Measurements from ENCODE around the gene SPATS1. TPM values are rescaled to one million over a fixed set of nuclear protein-coding genes. Genes with fewer than 3 reads are reported as not detected.

SPATS1 gene
- polyA plus RNA-seq, 2 of the 4 experiments (the other 2 are of a cell fraction): not detected

GRCh38 chr6:44338228-44339122 lies 4.0 kb upstream of the SPATS1 start:
- H3K4me3 ChIP-seq: no peak overlapping the region
- no peak for FAIRE-seq
- no peak overlapping the region for H3K4me2 ChIP-seq
- CTCF ChIA-PET: interaction anchor here (0.6 to 7.2 kb wide), 40 partner anchors 9 to 250 kb away, joined by 3 to 181 read pairs (median 4); partner anchors contain the start of genes AARS2, NFKBIE and TMEM151B
- WGBS (ENCODE audit: missing lambda C conversion rate): 1% methylated on average over 11 of the region's 11 CpGs
- no peak overlapping the region for H3K27ac ChIP-seq
- peak; percentile 89 to 92 for ATAC-seq
- TF ChIP-seq NPAS2 (CRISPR knock-in tag; IDR thresholded peaks at IDR 0.05; ENCODE audit: borderline replicate concordance): no peak
- peak; percentile 70 for TF ChIP-seq SMC3 (IDR thresholded peaks at IDR 0.05)
- peak; percentile 74 for TF ChIP-seq CTCF (IDR thresholded peaks at IDR 0.05)
- peak; percentile 93 for TF ChIP-seq ESRRA (IDR thresholded peaks at IDR 0.05; ENCODE audit: borderline replicate concordance, low read length)
- TF ChIP-seq TP53 (CRISPR knock-in tag; IDR thresholded peaks at IDR 0.05): no peak
- TF ChIP-seq RAD21 (conservative IDR thresholded peaks at IDR 0.05 in 1 of 2, IDR thresholded peaks at IDR 0.05 in 1 of 2): peak; percentile 79 to 87
- no peak for TF ChIP-seq PBX3 (IDR thresholded peaks at IDR 0.05)
- H3K4me1 ChIP-seq: no peaks in the 10 kb centered on the region
- DNase-seq (ENCODE audit: low read depth in 1 of 2, low spot score in 1 of 2): peak; percentile 33 to 60
- POLR2A ChIA-PET: no interaction called here
- H3K9me3 ChIP-seq: no peaks in the 10 kb centered on the region

GRCh38 chr6:44339301-44339700 lies 3.1 kb upstream of the SPATS1 start:
- POLR2A ChIA-PET: no interaction called here
- ATAC-seq: no peak
- WGBS (ENCODE audit: missing lambda C conversion rate): 64% methylated on average over 5 of the region's 5 CpGs

More at GRCh38 chr6:44339301-44339700, 3.1 kb upstream of the SPATS1 start:
- H3K4me1 ChIP-seq: no peaks in the 10 kb centered on the region
- no peak overlapping the region for H3K4me3 ChIP-seq
- TF ChIP-seq ATOH8 (CRISPR knock-in tag; IDR thresholded peaks at IDR 0.05; ENCODE audit: low read depth) (no peak), PBX3 (IDR thresholded peaks at IDR 0.05) (no peak), EHMT2 (IDR thresholded peaks at IDR 0.05; ENCODE audit: low read depth) (no peak), CHD4 (IDR thresholded peaks at IDR 0.05; ENCODE audit: borderline replicate concordance) (no peak)
- H3K27ac ChIP-seq: no peak overlapping the region
- DNase-seq (ENCODE audit: low read depth in 1 of 2, low spot score in 1 of 2) (no peak), FAIRE-seq (no peak)
- H3K4me2 ChIP-seq: no peak overlapping the region
- CTCF ChIA-PET: interaction anchor here (0.6 to 7.2 kb wide), 29 partner anchors 9 to 243 kb away, joined by 3 to 181 read pairs (median 4); partner anchors contain the start of genes AARS2, NFKBIE and TMEM151B
- no peaks in the 10 kb centered on the region for H3K9me3 ChIP-seq
